Measurements from ENCODE around the gene PCDHGA1.

The PCDHGA1 gene

GRCh38 chr5:141488591-141489561 lies 158.6 kb downstream of the PCDHGA1 start, which contains the start of gene PCDHGC5:
Gene PCDHGC5, plus strand, starts transcription at chr5:141489081. Its CDS starts 160 bp downstream, at chr5:141489241.
- Histone ChIP-seq H3F3A (ENCODE audit: insufficient read depth) (peaks cover 6% of the 10 kb centered on the region; the same call in 1 of the 2 replicates), H3K27ac (ENCODE audit: low read depth, low read length) (no peak within 1 kb of the TSS), H3K9me3 (ENCODE audit: insufficient read depth, low read length) (no peaks in the 10 kb centered on the region), H3K27me3 (ENCODE audit: low read length) (no peaks in the 10 kb centered on the region), H3K79me2 (ENCODE audit: insufficient read depth, low read length) (peaks cover 44% of the 10 kb centered on the region), H3K4me2 (ENCODE audit: low read depth, low read length, poor library complexity, severe bottlenecking) (peak within 1 kb of the TSS; percentile 5), H4K20me1 (ENCODE audit: low read depth, low read length) (no peaks in the 10 kb centered on the region), H3K9ac (ENCODE audit: low read length) (no peak within 1 kb of the TSS), H2AFZ (ENCODE audit: low read depth, low read length, severe bottlenecking) (no peak within 1 kb of the TSS), H3K9me2 (replicated peaks; ENCODE audit: insufficient read depth, low read length) (no peaks in the 10 kb centered on the region), H3K4me3 (ENCODE audit: insufficient read depth, low read length, poor library complexity, severe bottlenecking) (no peak within 1 kb of the TSS), H3K36me3 (ENCODE audit: low read length) (no peaks in the 10 kb centered on the region)
- TF ChIP-seq EZH2phosphoT487 (conservative IDR thresholded peaks at IDR 0.05; ENCODE audit: low read length), result no peak
- TF ChIP-seq, protein P1, sequence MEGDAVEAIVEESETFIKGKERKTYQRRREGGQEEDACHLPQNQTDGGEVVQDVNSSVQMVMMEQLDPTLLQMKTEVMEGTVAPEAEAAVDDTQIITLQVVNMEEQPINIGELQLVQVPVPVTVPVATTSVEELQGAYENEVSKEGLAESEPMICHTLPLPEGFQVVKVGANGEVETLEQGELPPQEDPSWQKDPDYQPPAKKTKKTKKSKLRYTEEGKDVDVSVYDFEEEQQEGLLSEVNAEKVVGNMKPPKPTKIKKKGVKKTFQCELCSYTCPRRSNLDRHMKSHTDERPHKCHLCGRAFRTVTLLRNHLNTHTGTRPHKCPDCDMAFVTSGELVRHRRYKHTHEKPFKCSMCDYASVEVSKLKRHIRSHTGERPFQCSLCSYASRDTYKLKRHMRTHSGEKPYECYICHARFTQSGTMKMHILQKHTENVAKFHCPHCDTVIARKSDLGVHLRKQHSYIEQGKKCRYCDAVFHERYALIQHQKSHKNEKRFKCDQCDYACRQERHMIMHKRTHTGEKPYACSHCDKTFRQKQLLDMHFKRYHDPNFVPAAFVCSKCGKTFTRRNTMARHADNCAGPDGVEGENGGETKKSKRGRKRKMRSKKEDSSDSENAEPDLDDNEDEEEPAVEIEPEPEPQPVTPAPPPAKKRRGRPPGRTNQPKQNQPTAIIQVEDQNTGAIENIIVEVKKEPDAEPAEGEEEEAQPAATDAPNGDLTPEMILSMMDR (IDR thresholded peaks at IDR 0.05; ENCODE audit: insufficient read depth, low read length, poor library complexity, severe bottlenecking), result no peak

DNA sequence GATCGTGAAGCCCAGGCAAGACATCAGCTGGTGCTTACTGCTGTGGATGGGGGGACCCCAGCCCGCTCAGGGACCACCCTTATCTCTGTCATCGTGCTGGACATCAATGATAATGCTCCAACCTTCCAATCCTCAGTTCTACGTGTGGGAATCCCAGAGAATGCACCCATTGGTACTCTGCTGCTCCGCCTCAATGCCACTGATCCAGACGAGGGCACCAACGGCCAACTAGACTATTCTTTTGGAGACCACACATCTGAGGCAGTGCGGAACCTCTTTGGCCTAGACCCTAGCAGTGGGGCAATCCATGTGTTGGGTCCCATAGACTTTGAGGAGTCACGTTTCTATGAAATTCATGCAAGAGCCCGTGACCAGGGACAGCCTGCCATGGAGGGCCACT lies 159.5 kb downstream of the PCDHGA1 start:
- Histone ChIP-seq H3K9me2 (replicated peaks; ENCODE audit: insufficient read depth, low read length) (no peaks in the 10 kb centered on the region), H2AFZ (ENCODE audit: low read depth, low read length, severe bottlenecking) (no peak overlapping the region), H3K9me3 (ENCODE audit: insufficient read depth, low read length) (no peaks in the 10 kb centered on the region), H3K4me2 (ENCODE audit: low read depth, low read length, poor library complexity, severe bottlenecking) (no peak overlapping the region), H3K9ac (ENCODE audit: low read length) (no peak overlapping the region), H3F3A (ENCODE audit: insufficient read depth) (peaks cover 6% of the 10 kb centered on the region; the same call in 1 of the 2 replicates), H3K27me3 (ENCODE audit: low read length) (no peaks in the 10 kb centered on the region), H3K36me3 (ENCODE audit: low read length) (no peaks in the 10 kb centered on the region), H4K20me1 (ENCODE audit: low read depth, low read length) (no peaks in the 10 kb centered on the region), H3K4me3 (ENCODE audit: insufficient read depth, low read length, poor library complexity, severe bottlenecking) (no peak overlapping the region), H3K27ac (ENCODE audit: low read depth, low read length) (no peak overlapping the region), H3K79me2 (ENCODE audit: insufficient read depth, low read length) (peaks cover 36% of the 10 kb centered on the region; the same call in 1 of the 2 replicates)
- TF ChIP-seq EZH2phosphoT487 (conservative IDR thresholded peaks at IDR 0.05; ENCODE audit: low read length), result no peak
- TF ChIP-seq, protein P1 (IDR thresholded peaks at IDR 0.05; ENCODE audit: insufficient read depth, low read length, poor library complexity, severe bottlenecking), result no peak

- Histone ChIP-seq H3K4me2 (ENCODE audit: low read depth, low read length, poor library complexity, severe bottlenecking) (no peak overlapping the region), H3K27ac (ENCODE audit: low read depth, low read length) (no peak overlapping the region), H3K9me2 (replicated peaks; ENCODE audit: insufficient read depth, low read length) (no peaks in the 10 kb centered on the region), H3K79me2 (ENCODE audit: insufficient read depth, low read length) (peaks cover 32% of the 10 kb centered on the region; the same call in 1 of the 2 replicates), H4K20me1 (ENCODE audit: low read depth, low read length) (no peaks in the 10 kb centered on the region), H3K4me3 (ENCODE audit: insufficient read depth, low read length, poor library complexity, severe bottlenecking) (no peak overlapping the region), H2AFZ (ENCODE audit: low read depth, low read length, severe bottlenecking) (no peak overlapping the region), H3K36me3 (ENCODE audit: low read length) (no peaks in the 10 kb centered on the region), H3K9ac (ENCODE audit: low read length) (no peak overlapping the region), H3K9me3 (ENCODE audit: insufficient read depth, low read length) (no peaks in the 10 kb centered on the region), H3F3A (ENCODE audit: insufficient read depth) (peaks cover 6% of the 10 kb centered on the region; the same call in 1 of the 2 replicates), H3K27me3 (ENCODE audit: low read length) (no peaks in the 10 kb centered on the region)
- TF ChIP-seq EZH2phosphoT487 (conservative IDR thresholded peaks at IDR 0.05; ENCODE audit: low read length), result no peak
- TF ChIP-seq, protein P1 (IDR thresholded peaks at IDR 0.05; ENCODE audit: insufficient read depth, low read length, poor library complexity, severe bottlenecking), result no peak
These were observed 160.0 kb downstream of the PCDHGA1 start for GRCh38 chr5:141490271-141490670.

Data from SU-DHL-6 (cell line).